Kidney (tissue), 14 donors: ENCODE results near the gene NABP2. TPM values are rescaled to one million over a fixed set of nuclear protein-coding genes. Genes with fewer than 3 reads are reported as not detected.
"Not testable (repeated sequence)": the region's sequence is repeated elsewhere in the genome, so short reads cannot be mapped to it uniquely, and the experiment has no call there.

Experiments
- DNase-seq, 5 donors: peaks; one replicate each; pipeline ENCODE4 v3.0.0-alpha.2; 2013 to 2020
- FAIRE-seq: peaks from 2 replicates; lab custom pipeline; 2012; peaks lifted over from hg19 to GRCh38; lab: Jason Lieb, UNC
- H3K27ac ChIP-seq, 2 donors: one replicate each; pipeline ENCODE4 v1.7.0; 2013; ENCODE audit warnings: low read depth in 2 of 2, low read length in 2 of 2, inconsistent platforms in 1 of 2
- H3K27me3 ChIP-seq: one replicate; pipeline ENCODE4 v1.7.1; 2013; ENCODE audit warnings: low read length, inconsistent platforms; ENCODE audit not compliant: control insufficient read depth, insufficient read depth
- H3K36me3 ChIP-seq, 3 donors: one replicate each; pipeline versions ENCODE4 v1.7.0 to v1.7.1; 2013; ENCODE audit warnings: low read length in 3 of 3, control low read depth in 1 of 3, inconsistent platforms in 1 of 3; ENCODE audit not compliant: insufficient read depth in 3 of 3, control insufficient read depth in 2 of 3
- H3K4me1 ChIP-seq, 3 donors: one replicate each; pipeline versions ENCODE4 v1.7.0 to v1.7.1; 2013; ENCODE audit warnings: low read length in 3 of 3, inconsistent platforms in 1 of 3, low read depth in 1 of 3; ENCODE audit not compliant: control insufficient read depth in 2 of 3, insufficient read depth in 2 of 3
- H3K4me3 ChIP-seq, 3 donors: one replicate each; pipeline versions ENCODE4 v1.7.0 to v1.8.1; 2013; ENCODE audit warnings: low read length in 3 of 3, control low read depth in 1 of 3, inconsistent platforms in 1 of 3
- H3K9ac ChIP-seq, 3 donors: one replicate each; pipeline versions ENCODE4 v1.7.0 to v1.7.1; 2013; ENCODE audit warnings: low read length in 3 of 3, control low read depth in 1 of 3, inconsistent platforms in 1 of 3
- H3K9me3 ChIP-seq, 3 donors: one replicate each; pipeline versions ENCODE4 v1.7.0 to v1.7.1; 2013; ENCODE audit warnings: low read length in 3 of 3, control low read depth in 1 of 3, inconsistent platforms in 1 of 3; ENCODE audit not compliant: control insufficient read depth in 2 of 3, insufficient read depth in 1 of 3
- intact Hi-C: fragments of 100-400 bp; cut with DNase I; formaldehyde crosslinking; loops from one replicate; pipeline ENCODE4 v1.11.1; 2022
- polyA plus RNA-seq: library from polyadenylated mRNA; stranded (reverse); fragments of 350-450 nt; fragmentation: Illumina TruSeq; extraction: RNeasy Lipid Tissue Mini Kit (QIAGEN cat#74804); gene quantifications from one replicate; pipeline ENCODE4 v1.2.3, GENCODE V29; 2014; ENCODE audit warnings: low read depth, low replicate concordance; ENCODE audit not compliant: insufficient read depth
- total RNA-seq: library from RNA; stranded (reverse); fragmentation: NEBNext Ultra II Directional; extraction: Animal tissue kit (Norgen Biotek cat#: 25700); gene quantifications from one replicate; pipeline ENCODE4 v1.2.1, GENCODE V29; 2021
- TF ChIP-seq, protein P1 (sequence below): IDR thresholded peaks from 3 replicates; pipeline ENCODE4 v1.5.1; 2012; ENCODE audit warnings: mild to moderate bottlenecking, moderate library complexity, borderline replicate concordance; ENCODE audit not compliant: insufficient read depth; ENCODE audit errors: extremely low read depth
- donor health status: control.
- donor health status: control.
- donor health status: control.
- donor health status: control.
- donor health status: control.
- donor health status: DM: yes; HTN: yes; CAD: no.
- donor health status: Normal renal cell carcinoma (clear cell type).

Gene NABP2
- total and polyA plus RNA-seq, 2 donors from 2014 or later, result 31.0 to 42.3 TPM

DNA sequence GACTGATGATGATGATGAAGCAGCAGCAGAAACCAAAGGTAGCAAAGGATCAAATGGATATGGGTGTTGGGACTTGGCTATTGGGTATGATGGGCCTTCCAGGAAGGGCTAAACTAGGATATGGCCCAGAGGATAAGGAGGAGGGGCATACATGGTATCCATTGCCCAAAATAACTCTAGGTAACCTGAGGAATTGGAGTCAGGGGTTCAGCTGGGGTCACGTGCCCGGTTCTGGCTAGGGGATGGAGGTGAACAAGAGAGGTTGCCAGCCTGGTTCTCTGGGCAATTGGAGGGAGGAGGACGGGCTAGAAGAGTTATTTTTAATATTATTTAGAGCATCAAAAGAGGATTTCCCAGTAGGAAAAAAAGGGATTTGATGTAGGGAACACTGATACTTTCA is 36.8 kb downstream of the NABP2 start:
- FAIRE-seq (no peak), DNase-seq (no peak)
- Histone ChIP-seq H3K9me3 (no peaks in the 10 kb centered on the region), H3K9ac (no peak overlapping the region), H3K4me1 (peaks cover 4 to 13% (median 10%) of the 10 kb centered on the region in 3 donors), H3K36me3 (peaks cover 0 to 9% (median 0%) of the 10 kb centered on the region in 3 donors), H3K27ac (no peak overlapping the region), H3K4me3 (no peak overlapping the region), H3K27me3 (no peaks in the 10 kb centered on the region)
- TF ChIP-seq, protein P1, sequence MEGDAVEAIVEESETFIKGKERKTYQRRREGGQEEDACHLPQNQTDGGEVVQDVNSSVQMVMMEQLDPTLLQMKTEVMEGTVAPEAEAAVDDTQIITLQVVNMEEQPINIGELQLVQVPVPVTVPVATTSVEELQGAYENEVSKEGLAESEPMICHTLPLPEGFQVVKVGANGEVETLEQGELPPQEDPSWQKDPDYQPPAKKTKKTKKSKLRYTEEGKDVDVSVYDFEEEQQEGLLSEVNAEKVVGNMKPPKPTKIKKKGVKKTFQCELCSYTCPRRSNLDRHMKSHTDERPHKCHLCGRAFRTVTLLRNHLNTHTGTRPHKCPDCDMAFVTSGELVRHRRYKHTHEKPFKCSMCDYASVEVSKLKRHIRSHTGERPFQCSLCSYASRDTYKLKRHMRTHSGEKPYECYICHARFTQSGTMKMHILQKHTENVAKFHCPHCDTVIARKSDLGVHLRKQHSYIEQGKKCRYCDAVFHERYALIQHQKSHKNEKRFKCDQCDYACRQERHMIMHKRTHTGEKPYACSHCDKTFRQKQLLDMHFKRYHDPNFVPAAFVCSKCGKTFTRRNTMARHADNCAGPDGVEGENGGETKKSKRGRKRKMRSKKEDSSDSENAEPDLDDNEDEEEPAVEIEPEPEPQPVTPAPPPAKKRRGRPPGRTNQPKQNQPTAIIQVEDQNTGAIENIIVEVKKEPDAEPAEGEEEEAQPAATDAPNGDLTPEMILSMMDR, result no peak
- intact Hi-C loops, result no loop called here

DNA sequence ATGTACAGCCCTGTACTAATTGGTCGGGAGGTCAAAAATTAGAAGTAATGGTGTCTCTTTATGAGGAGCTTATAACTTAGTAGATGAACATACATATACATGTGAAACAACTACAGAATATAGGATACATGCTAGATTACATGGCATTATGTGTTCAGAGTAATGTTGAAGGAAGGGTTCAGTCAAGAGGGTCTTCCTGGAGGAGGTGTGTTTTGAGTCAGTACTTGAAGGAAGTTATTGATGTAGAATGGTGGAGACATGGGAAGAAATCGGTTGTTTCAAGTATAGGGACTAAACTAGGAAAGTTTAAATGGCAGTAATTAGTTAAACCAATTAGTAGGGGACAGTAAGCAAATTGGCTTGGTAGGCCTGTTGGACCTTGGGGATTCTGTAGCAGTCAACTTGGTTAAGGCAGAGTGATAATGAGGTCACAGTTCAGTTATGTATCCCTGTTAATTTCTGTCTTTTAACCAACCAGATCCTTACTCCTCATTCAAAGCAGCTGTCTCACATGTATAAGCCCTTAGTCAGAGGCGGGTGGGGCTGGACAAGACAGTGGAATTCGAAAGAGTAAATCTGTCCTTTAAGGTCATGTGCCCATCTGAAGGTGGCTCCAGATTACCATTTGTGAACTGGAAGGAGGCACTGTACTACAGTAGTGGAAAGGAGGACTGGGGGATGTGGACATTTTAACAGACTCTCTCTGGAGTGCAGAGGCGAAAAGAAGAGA is 37.5 kb downstream of the NABP2 start:
- no peak overlapping the region for H3K9ac ChIP-seq
- H3K27me3 ChIP-seq, result no peaks in the 10 kb centered on the region
- intact Hi-C loops, result no loop called here
- peaks cover 4 to 16% (median 8%) of the 10 kb centered on the region in 3 donors for H3K4me1 ChIP-seq
- no peak overlapping the region for H3K27ac ChIP-seq
- TF ChIP-seq, protein P1, result no peak
- peaks cover 0 to 4% (median 0%) of the 10 kb centered on the region in 3 donors for H3K36me3 ChIP-seq
- FAIRE-seq (no peak), DNase-seq (no peak)
- no peaks in the 10 kb centered on the region for H3K9me3 ChIP-seq
- no peak overlapping the region for H3K4me3 ChIP-seq

DNA sequence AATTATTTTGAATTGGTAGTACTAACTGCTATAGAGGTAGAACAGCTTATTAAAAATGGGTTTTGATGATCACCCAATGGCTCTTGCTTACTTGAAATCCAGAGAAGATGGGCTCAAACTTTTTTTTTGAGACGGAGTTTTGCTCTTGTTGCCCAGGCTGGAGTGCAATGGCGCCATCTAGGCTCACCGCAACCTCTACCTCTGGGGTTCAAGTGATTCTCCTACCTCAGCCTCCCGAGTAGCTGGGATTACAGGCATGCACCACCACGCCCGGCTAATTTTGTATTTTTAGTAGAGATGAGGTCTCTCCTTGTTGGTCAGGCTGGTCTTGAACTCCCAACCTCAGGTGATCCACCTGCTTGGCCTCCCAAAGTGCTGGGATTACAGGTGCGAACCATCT is 38.8 kb downstream of the NABP2 start:
- intact Hi-C loops, H3K36me3 ChIP-seq, H3K9me3 ChIP-seq, H3K27ac ChIP-seq, DNase-seq, H3K27me3 ChIP-seq, H3K9ac ChIP-seq, H3K4me3 ChIP-seq, FAIRE-seq: not testable (repeated sequence)
- peaks cover 0 to 11% (median 0%) of the 10 kb centered on the region in 3 donors for H3K4me1 ChIP-seq

DNA sequence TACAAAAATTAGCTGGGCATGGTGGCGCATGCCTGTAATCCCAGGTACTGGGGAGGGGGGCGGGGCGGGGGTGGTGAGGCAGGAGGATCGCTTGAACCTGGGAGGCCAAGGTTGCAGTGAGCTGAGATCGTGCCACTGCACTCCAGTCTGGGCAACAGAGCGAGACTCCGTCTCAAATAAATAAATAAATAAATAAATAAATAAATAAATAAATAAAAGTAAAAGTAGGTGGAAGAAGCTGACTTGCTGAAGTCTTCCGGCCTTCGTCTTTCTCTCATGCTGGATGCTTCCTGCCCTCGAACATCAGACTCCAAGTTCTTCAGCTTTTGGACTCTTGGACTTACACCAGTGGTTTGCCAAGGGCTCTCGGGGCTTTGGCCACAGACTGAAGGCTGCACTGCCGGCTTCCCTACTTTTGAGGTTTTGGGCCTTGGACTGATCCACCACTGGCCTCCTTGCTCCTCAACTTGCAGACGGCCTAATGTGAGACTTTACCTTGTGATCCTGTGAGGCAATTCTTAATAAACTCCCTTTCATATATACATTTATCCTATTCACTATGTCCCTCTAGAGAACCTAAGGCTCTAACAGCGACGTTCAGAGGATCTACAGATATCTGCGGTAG is 42.0 kb downstream of the NABP2 start:
- Histone ChIP-seq H3K9ac (peak overlapping the region; percentile 54 to 91 (median 63)), H3K27ac (peak overlapping the region; percentile 96 to 97), H3K4me3 (peak overlapping the region; percentile 70 to 88 (median 77)), H3K36me3 (peaks cover 0 to 11% (median 8%) of the 10 kb centered on the region in 3 donors)
- H3K27me3 ChIP-seq, FAIRE-seq, H3K9me3 ChIP-seq, intact Hi-C loops, H3K4me1 ChIP-seq: not testable (repeated sequence)
- DNase-seq, result peak in 1 of 5 donors; percentile 52
